Astrocyte of the hippocampus (primary cell): ENCODE measurements around the gene FAM107B.
"Not testable (repeated sequence)": the region's sequence is repeated elsewhere in the genome, so short reads cannot be mapped to it uniquely, and the experiment has no call there.

Experiments
- DNase-seq: peaks from one replicate; pipeline ENCODE4 v3.0.0; 2011; ENCODE audit warnings: low read depth, low spot score

The FAM107B gene

DNA sequence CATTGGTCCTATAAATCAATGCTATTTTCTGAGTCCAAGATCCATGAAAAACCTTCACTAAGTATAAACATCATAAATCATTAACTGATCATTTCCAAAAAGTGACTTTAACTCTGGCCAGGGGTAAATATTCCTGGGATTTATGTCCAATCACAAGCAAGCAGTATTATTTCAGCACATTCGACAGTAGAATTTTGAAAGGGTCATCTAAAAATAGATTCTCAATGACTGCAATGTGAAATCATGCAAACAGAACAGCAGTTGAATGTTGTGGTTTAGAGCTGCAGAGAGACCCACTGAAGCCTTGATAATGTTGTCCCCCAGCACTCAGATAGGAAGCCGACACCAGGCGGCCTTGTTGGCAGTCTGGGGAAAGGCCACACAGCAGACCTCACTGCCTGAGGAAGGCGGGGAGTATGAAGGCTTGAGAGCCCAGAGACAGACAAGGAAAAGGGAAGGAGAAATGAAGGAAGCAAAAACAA is 38.1 kb downstream of the FAM107B start:
- peak; percentile 87 for DNase-seq

DNA sequence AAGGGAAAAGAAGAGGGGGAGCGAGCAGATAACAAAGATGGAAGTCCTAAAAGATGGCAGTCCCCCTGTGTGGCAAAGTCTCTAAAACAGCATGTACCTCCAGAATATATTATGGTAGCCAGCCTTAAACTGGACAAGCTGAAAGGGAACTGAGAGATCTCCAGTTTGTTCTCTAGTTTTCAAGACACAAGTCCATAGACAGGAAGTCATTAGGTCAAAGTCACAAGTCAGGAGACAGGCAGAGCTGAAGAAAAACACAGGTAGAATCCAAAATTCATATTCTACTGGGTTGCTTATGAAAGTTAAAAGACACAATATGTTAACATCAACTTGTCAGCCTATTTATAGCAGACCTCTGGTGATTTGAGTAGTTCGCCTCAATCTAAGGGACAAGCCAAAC is 38.7 kb downstream of the FAM107B start:
- no peak for DNase-seq

DNA sequence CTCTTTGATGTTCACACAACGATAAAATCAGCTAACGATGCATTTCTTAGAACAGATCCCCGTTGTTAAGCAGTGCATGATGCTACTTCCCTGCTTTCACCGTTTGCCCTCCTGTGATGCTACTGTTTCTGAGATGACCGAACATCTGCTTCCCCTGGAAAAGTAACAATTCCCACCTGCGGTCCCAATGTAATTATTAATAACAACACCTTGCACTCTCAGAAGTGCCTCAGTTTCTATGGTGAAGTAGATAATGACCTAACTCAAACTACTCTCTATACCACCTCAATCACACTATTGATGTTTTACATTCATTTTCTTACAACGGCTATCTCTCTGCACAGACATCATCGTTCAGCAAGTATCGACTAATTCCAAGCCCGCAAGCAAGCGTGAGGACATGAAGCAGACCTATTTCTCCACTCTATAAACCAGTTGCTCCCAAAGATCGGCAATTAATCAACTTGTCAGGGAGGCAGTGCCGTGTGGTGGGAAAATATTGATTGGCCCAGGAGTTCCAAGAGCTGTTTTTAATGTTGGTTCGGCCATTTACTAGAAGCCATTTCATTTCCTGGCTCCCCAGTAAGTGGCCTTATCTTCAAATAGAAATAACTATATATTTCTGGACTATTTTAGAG is 42.7 kb downstream of the FAM107B start:
- DNase-seq: no peak

DNA sequence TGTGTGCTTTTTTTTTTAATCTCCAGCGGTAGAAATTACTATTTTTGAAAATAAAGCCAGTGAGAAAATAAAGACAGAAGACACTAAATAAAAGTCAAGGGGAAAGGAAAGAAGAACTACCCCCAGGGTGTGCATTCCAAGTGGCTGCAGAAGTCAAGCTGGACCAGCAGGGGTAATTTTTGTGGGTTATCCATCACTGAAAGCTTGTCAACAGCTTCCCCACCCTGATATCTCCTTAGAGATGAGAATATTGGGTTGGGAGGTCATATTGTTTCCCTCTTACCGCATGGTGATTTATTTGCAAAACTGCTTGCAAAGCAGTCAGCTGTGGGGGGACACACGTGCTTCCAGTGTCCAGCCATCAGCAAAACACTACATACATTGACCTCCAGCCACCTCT is 46.4 kb downstream of the FAM107B start:
- DNase-seq: no peak

DNA sequence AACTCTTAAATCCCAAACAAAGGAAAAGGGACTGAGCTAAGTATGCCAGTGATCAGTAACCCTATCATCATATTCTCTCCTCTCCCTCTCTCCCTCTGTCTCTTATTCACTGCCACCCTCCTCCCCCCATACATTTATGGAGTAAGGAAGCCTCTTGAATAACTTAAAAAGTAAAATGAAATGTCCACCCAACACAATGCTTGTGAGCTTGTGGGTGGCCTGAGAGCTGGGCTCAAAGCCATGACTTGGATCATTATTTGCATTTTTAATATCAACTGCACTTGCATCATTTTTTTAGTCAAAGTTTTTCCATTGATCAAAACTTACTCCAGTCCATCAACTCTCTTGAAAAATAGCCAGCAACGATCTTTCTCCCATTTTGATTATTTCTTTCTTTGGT is 46.8 kb downstream of the FAM107B start:
- no peak for DNase-seq

DNA sequence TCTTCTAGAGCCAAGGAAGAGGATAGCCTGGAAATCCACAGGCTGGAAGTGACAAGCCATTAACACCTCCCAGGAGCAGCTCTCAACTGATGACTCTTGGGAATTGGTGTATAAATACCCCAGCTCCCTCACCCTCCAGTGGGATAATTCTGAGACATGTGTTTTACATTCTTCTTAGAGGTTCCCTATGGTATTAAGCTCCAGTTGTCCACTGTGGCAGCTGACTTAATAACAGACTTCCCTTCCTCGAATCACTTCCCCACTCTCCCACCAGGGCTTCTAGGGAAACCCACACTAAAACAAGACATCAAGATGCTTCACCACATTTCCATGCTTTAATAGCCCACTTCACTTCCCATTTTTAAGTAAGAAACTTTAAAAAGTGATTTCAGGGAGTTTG is 47.2 kb downstream of the FAM107B start:
- no peak for DNase-seq

DNA sequence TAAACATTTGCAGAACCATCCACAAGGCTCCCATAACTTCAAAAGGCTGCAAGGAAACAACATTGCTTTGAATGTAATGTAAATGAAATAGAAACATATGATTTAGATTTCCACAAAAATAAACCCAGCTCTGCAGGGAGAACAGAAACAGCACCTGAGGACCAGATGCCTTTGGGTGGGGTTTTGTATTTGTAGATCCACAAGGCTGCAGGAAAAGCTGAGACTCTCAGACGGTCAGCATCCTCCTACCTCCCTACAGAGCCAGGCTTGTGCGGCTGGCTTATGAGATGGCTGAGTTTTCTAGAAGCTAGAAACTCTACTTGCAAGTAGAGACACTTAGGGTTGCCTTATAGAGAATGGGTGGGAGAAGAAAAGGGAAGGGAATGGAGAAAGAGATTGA is 49.8 kb downstream of the FAM107B start:
- no peak for DNase-seq

DNA sequence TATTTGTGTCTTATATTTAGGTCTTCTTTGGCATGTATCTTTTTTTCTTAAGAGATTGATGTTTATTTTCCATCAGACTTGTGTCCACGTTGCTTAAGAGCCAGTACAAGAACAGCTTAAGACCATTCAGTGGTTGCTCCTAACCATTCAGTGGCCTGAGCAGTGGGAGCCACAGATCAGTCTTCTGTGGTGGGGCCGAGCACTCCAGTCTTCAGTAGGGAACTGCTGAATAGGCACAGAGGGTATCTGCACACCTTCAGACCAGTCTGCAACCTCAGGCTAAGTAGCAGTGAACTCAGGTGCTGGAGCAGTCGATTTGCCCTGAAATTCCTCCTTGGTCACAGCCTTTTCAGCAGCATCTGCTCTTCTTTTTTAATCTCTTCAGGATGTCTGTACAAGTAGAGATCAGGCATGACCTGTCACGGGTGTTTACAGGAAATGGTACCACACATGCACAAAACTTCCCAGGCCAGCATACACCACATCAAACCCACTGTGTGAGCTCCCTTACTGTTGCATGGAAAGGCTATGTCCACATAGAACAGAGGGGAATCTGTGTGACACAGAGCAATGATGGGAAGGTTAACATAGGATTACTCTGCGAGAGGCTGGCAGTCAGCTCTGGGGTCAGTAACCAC is 51.5 kb downstream of the FAM107B start:
- no peak for DNase-seq

DNA sequence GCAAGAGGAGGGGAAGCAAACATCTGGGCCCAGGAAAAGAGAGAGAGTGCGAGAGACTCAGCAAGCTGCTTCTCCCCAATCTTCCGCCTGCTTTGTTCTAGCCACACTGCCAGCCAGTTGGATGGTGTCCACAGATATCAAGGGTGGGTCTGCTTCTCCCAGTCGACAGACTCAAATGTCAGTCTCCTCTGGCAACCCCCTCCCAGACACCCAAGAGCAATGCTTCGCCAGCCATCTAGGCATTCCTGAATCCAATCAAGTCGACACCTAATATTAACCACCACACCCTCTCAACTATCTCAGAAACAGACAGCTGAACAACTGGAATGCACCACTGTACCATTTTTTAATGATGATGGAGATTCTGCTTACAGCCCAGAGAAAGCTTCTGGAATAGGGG is 57.1 kb downstream of the FAM107B start:
- no peak for DNase-seq

DNA sequence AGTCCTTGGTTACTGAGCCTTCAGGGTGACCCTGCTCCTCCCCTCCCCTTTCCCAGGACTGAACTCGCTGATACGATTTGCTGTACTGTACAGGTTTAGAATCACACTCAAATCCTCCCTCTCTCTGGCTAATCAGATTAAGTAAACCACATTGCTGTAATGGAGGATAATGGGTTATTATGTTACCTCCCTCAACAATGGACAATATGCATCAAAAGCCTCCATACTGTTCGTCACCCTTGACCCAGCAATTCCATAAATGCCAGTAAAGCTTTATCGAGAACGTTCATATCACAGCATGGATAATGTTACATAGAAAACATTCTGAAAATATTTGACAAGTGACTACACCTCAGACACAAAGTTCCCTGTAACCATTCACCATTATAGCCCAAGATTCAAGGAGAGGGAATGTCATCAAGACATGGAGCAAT is 61.7 kb downstream of the FAM107B start:
- no peak for DNase-seq

DNA sequence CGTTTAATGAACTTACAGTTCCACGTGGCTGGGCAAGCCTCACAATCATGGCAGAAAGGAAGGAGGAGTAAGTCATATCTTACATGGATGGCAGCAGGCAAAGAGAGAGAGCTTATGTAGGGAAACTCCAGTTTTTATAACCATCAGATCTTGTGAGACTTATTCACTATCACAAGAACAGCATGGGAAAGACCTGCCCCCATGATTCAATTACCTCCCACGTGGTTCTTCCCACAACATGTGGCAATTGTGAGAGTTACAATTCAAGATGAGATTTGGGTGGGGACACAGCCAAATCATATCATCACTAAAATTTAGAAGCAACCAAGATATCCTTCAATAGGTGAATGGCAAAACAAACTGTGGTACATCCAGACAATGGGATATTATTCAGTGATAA is 65.4 kb downstream of the FAM107B start:
- DNase-seq: not testable (repeated sequence)

DNA sequence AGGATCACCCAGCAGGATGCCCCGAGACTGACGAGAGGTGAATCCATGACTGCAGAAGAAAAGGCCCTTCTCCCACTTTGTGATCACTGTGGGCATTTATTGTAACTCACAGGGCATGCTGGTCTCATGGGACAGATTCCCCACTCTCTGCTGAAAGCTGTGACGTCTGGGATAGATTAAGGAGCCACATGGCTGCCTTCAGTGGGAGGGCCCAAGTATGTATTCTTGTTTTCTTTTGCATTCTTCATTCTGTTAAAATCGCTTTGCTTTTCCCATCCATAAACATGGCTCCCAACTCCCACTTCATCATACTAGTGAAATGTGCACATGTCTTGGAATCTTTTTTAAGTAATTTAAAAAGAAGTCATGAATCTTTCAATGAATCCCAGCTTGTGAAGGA is 67.2 kb downstream of the FAM107B start:
- no peak for DNase-seq

DNA sequence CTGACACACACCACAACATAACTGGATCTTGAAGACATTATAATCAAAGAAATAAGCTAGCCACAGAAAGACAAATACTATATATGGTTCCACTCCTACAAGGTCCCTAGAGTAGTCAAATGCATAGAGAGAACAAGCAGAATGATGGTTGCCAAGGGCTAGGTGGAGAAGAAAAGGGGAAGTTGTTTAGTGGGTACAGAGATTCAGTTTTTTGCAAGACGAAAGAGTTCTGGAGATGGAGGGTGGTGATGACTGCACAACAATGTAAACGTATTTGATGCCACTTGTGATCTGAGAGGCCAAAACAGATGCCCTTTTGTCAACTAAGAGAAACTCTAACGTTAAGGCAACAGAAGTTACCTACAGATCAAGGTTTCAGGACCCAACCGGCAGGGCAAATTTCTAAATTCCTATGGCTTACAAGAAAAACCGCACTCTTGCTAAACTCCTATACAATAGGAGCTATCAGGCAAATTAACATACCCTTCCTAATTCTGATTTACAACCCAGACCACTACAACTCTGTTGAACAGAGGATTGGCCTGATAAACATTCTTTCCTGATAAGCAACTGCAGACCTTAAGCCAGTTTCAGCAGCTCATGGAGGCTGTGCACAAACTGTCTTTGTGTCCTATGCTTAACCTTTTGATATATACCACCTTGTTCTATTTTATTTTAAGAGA is 69.0 kb downstream of the FAM107B start:
- DNase-seq: no peak

DNA sequence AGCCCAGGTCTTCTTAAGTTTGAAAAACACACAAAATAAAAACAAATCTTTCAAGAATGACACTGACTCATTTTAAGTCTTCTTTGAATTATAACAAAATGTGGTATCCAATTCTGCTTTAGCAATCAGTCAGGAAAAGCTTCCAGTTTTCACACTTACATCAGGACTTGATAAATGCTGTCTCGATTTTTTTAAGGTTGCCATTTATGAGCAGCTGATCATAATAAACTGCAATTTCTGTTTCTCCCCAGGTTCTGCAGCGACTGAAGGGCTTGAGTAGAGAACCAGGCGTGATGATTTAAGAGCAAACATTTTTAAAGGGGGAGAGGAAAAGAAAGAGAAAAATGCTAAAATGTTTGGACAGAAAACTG is 71.1 kb downstream of the FAM107B start:
- no peak for DNase-seq

DNA sequence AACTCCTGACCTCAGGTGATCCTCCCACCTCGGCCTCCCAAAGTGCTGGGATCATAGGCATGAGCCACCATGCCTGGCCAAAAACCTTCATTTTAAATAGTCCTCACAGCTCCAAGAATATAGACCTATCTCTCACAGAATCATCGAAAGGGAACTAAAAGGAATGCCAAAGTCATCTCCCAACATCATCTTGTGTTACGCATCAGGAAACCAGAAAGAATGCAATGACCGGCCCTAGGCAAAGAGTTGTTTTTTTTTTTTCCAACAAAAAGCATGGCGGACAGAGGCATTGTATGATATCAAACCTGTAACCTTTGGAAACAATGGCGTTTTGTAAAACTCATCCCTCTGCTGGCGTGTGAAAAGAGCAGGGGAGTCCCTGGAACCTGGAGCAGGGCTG is 73.2 kb downstream of the FAM107B start:
- no peak for DNase-seq

DNA sequence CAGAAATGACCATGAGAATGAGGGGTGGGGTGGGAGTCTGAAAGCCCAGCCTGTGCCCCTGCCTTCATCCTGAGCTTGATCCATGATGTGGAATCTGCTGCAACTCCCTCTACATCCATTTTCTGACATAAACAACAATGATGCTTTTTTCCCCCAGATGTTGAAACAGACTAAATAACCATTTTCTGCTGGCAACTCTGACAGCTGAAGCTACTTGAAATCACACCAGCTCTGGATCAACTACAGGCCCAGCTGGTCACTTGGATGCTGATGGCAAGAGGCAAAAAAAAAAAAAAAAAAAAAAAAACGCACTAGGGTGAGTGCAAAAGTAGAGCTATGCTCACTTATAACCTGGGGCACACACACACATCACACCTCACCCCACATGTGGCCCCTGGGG is 74.2 kb downstream of the FAM107B start:
- no peak for DNase-seq

DNA sequence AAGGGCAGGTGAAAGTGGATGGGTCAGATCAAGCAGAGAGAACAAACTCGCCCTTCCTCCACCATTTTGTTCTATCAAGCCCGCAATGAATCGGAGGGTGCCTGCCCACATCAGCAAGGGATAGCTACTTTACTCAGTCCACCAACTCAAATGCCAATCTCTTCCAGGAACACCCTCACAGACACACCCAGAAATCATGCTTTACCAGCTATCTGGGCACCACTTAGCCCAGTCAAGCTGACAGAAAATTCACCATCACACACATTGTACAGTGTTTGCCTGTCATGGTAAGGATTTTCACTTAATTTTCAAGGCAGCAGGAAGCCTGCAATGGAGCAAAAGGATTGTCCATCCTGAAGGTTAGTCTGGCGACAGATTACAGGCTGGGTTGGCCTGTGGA is 75.2 kb downstream of the FAM107B start:
- DNase-seq: no peak

DNA sequence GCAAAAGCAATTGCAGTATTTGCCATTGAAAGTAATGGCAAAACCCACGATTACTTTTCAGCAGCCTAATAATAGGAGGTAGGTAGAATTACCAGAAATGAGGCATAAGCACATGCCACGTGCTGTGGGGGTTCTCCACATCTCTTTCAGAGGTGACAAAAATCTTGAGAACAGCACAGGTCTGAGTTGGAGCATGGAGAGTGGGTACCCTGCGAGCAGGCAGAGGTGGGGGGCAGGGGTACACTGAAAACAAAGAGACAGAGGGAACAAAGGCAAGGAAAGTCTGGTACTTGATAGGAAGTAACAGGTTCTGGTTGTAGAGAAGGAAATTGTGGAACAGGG is 75.9 kb downstream of the FAM107B start:
- no peak for DNase-seq

DNA sequence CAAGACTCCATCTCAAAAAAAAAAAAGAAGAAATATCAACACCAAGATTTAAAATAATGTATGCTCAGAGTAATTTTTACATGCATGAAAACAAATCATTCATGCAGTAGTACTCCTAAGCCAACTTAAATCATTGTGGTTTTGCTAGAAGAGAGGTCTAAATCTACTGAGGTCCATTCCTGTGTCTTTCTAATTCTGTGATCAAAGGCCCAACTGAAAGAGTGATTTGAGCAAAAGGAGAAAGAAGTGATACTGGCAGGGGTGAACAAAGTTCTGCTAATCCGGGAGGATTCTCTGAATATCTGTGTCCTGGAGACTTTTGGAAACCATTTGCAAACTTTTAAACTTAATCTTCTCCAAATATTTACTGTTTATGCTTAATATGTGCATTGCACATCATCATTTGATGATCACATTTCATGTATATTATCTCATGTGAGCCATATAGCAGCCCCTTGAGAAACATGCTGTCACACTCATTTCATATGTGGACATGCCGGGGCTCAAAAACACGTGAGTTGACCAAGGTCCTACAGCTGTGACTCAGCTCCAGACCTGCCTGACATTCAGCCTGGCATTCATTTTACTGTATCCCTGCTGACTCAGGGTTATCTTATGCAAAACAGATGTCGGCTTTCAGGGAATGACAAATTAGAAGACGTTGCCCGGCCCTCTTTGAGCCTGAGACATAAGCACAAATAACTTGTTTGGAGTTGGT is 76.4 kb downstream of the FAM107B start:
- DNase-seq: peak; percentile 49

DNA sequence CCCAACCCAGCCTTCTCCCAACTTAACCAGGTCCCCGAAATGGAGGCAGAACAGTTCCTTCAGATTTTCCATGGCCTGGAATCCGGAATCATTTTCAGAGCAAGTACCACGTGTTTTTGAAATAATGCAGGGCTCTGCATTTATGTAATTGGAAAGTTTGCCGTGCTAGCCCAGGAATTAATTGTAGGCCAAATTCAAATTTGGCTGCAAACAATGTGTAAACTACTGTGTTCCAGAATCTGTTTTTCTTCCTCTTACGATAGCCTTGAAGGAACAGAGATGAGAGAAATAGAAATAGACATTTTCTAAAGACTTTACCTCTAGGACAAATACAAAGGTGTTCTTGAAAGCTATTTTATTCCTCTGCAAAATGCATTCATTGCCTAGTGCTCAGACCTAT is 77.4 kb downstream of the FAM107B start:
- no peak for DNase-seq

DNA sequence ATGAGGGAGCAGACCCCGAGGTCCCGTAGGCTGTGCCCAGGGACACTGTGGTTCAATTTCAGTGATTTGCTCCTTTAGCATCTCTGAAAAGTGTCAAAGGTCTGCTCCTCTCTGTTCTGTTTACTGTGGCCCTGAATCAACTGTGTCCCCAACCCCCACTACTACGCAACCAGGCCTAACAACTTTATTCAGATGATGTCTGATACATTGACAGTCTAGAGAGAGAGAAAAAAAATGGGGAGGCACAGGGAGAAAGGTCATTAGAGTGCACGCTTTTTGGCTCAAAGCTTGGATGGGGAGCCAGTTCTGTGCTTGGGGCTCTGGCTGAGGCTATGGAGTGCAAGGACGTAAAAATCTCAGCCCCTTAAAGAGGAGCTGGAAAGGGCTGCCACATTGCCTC is 77.9 kb downstream of the FAM107B start:
- DNase-seq: no peak

DNA sequence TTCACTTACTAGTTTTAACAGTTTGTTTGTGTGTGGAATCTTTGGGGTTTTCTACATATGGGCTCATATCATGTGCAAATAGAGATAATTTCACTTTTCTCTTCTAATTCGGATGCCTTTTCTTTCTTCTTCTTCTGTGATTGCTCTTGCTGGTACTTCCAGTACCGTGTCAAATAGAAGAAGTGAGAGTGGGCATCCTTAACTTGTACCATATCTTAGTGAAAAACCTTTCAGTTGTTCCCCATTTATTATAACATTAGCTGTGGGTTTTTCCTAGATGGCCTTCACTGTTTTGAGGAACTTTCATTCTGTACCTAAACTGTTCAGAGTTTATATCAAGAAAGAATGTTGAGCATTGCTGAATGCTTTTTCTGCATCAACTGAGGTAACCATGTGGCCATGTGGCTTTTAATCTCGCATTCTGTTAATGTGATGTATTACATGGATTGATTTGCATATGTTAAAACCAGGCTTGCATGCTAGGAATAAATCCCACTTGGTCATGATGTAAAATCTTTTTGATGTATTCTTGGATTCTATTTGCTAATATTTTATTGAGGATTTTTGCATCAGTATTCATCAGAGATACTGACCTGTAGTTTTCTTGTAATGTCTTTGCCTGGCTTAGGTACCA is 78.7 kb downstream of the FAM107B start:
- no peak for DNase-seq
